ENCODE results near the gene MINDY2. TPM values are rescaled to one million over a fixed set of nuclear protein-coding genes. Genes with fewer than 3 reads are reported as not detected.
A peak's percentile ranks its signal among the peaks of the same experiment; 100 is the strongest.

Gene MINDY2
- total and polyA plus RNA-seq, 10 of the 15 experiments (the other 5 are each of a cell fraction or from before 2014, with no cell fraction given): 0.73 to 9.4 (median 3.3) TPM

GRCh38 chr15:58775402-58775801 is 4.3 kb downstream of the MINDY2 start:
- H3K79me2 ChIP-seq (ENCODE audit: control insufficient read depth, insufficient read depth, low read length): peaks cover 26% of the 10 kb centered on the region
- H3K27me3 ChIP-seq (replicated peaks in 1 of 2; ENCODE audit: control insufficient read depth in 2 of 2, insufficient read depth in 2 of 2, low read length in 1 of 2): no peaks in the 10 kb centered on the region
- ChIA-PET RAD21 (ENCODE audit: unreplicated experiment) (no interaction called here), POLR2A (interaction anchor here (0.5 kb wide), 1 partner anchor 49 kb away, joined by 6 read pairs; no protein-coding TSS in a partner anchor), SMC1A (ENCODE audit: uncharacterized antibody, unreplicated experiment) (no interaction called here), CTCF (interaction anchor here (0.6 to 1.6 kb wide), 2 partner anchors 184 to 506 kb away, joined by 3 to 5 read pairs; no protein-coding TSS in a partner anchor)
- no TSS peak for BruUV-seq (replicated peaks)
- FAIRE-seq (no peak), DNase-seq (ENCODE audit: low read depth, low spot score) (no peak), ATAC-seq (no peak)
- no peak for TF ChIP-seq ZBTB11 (CRISPR knock-in tag; IDR thresholded peaks at IDR 0.05)
- TF ChIP-seq ZBED1 (IDR thresholded peaks at IDR 0.05; ENCODE audit: borderline replicate concordance): no peak
- TF ChIP-seq ATF3 (IDR thresholded peaks at IDR 0.05; ENCODE audit: borderline replicate concordance, extremely low read depth, low read depth, low read length): no peak
- no peak for TF ChIP-seq MEF2B (IDR thresholded peaks at IDR 0.05; ENCODE audit: partially characterized antibody, poor library complexity, severe bottlenecking)
- TF ChIP-seq PAX5 (IDR thresholded peaks at IDR 0.05; ENCODE audit: borderline replicate concordance, low read depth, low read length): no peak
- TF ChIP-seq TCF12 (IDR thresholded peaks at IDR 0.05; ENCODE audit: low read depth, low read length): no peak
- no peak for TF ChIP-seq TARDBP (IDR thresholded peaks at IDR 0.05; ENCODE audit: borderline replicate concordance)
- TF ChIP-seq FOXM1 (IDR thresholded peaks at IDR 0.05; ENCODE audit: low read depth, low read length): no peak
- TF ChIP-seq RAD51 (IDR thresholded peaks at IDR 0.05): no peak
- no peak for TF ChIP-seq HSF1 (IDR thresholded peaks at IDR 0.05; ENCODE audit: low read depth, low read length)
- no peak for TF ChIP-seq NFXL1 (IDR thresholded peaks at IDR 0.05; ENCODE audit: borderline replicate concordance)
- TF ChIP-seq ZNF384 (IDR thresholded peaks at IDR 0.05; ENCODE audit: borderline replicate concordance, low read depth, low read length): no peak
- no peak for TF ChIP-seq RUNX3 (IDR thresholded peaks at IDR 0.05; ENCODE audit: low read length)
- TF ChIP-seq TBL1XR1 (IDR thresholded peaks at IDR 0.05; ENCODE audit: low read depth, low read length): no peak
- no peak overlapping the region for H3K4me2 ChIP-seq (ENCODE audit: control insufficient read depth, insufficient read depth)
- peak overlapping the region; percentile 18 for H3K4me3 ChIP-seq
- intact Hi-C loops (cut with micrococcal nuclease; ENCODE audit: unreplicated experiment): no loop called here
- peaks cover 8% of the 10 kb centered on the region; the same call in 1 of the 2 replicates for H3K4me1 ChIP-seq (ENCODE audit: control insufficient read depth, insufficient read depth, low read length)
- in situ Hi-C loops (cut with MboI): no loop called here
- no peak overlapping the region for H3K27ac ChIP-seq (ENCODE audit: control insufficient read depth, insufficient read depth)
- H3K36me3 ChIP-seq (ENCODE audit: control insufficient read depth in 2 of 2, insufficient read depth in 2 of 2, low read length in 1 of 2): no peaks in the 10 kb centered on the region; a peak in 1 of 4 replicates
- WGBS (ENCODE audit: insufficient coverage, insufficient replicate concordance, low lambda C conversion rate, missing lambda C conversion rate): 96% methylated on average over 3 of the region's 3 CpGs
- no peak overlapping the region for H2AFZ ChIP-seq (ENCODE audit: control insufficient read depth, low read depth, low read length)
- no peaks in the 10 kb centered on the region for H4K20me1 ChIP-seq (ENCODE audit: control insufficient read depth, insufficient read depth)
- no peak overlapping the region for H3K9ac ChIP-seq (ENCODE audit: control insufficient read depth, insufficient read depth, low read length)
- H3K9me3 ChIP-seq (replicated peaks; ENCODE audit: control insufficient read depth, insufficient read depth, low read length): no peaks in the 10 kb centered on the region

All from GM12878 (cell line).